GM18951 (cell line): Measurements from ENCODE around the gene ANKRD13C.
"Not testable (repeated sequence)": the region's sequence is repeated elsewhere in the genome, so short reads cannot be mapped to it uniquely, and the experiment has no call there.

ENCODE experiments used
- POLR2A ChIP-seq: IDR thresholded peaks from 4 replicates; pipeline ENCODE4 v1.6.1; 2011; ENCODE audit warnings: mild to moderate bottlenecking; ENCODE audit not compliant: insufficient read length, insufficient read depth; ENCODE audit errors: extremely low read depth
- in situ Hi-C: fragments of 300-500 bp; cut with MboI; formaldehyde crosslinking; loops from one replicate; pipeline ENCODE4 v1.12.0; 2022; ENCODE audit warnings: low sequenced_read_pairs, mixed read lengths, inconsistent platforms; ENCODE audit not compliant: unreplicated experiment

ANKRD13C gene

GRCh38 chr1:70353044-70353443 is 1.5 kb downstream of the ANKRD13C start:
- in situ Hi-C loops = no loop called here
- no peak for TF ChIP-seq POLR2A

GRCh38 chr1:70349799-70350198 is 4.7 kb downstream of the ANKRD13C start:
- in situ Hi-C loops = not testable (repeated sequence)

GRCh38 chr1:70348399-70349165 is 5.9 kb downstream of the ANKRD13C start:
- in situ Hi-C loops = no loop called here
- TF ChIP-seq POLR2A = no peak

- in situ Hi-C loops = not testable (repeated sequence)
These were observed 14.9 kb downstream of the ANKRD13C start for GRCh38 chr1:70339644-70340043.

GRCh38 chr1:70336050-70336449 is 18.5 kb downstream of the ANKRD13C start:
- in situ Hi-C loops = no loop called here
- TF ChIP-seq POLR2A = no peak

GRCh38 chr1:70334436-70334835 is 20.1 kb downstream of the ANKRD13C start:
- TF ChIP-seq POLR2A = no peak
- in situ Hi-C loops = no loop called here

- no peak for TF ChIP-seq POLR2A
- in situ Hi-C loops = no loop called here
These were observed 21.3 kb downstream of the ANKRD13C start for GRCh38 chr1:70333245-70333644.

- in situ Hi-C loops = no loop called here
- TF ChIP-seq POLR2A = no peak
These were observed 22.6 kb downstream of the ANKRD13C start for GRCh38 chr1:70331962-70332361.

GRCh38 chr1:70327306-70328076 is 27.0 kb downstream of the ANKRD13C start:
- no peak for TF ChIP-seq POLR2A
- in situ Hi-C loops = no loop called here

GRCh38 chr1:70324683-70325082 is 29.8 kb downstream of the ANKRD13C start:
- no peak for TF ChIP-seq POLR2A
- in situ Hi-C loops = no loop called here

GRCh38 chr1:70319750-70320149 is 34.8 kb downstream of the ANKRD13C start:
- TF ChIP-seq POLR2A = no peak
- in situ Hi-C loops = no loop called here

GRCh38 chr1:70318191-70318590 is 36.3 kb downstream of the ANKRD13C start:
- in situ Hi-C loops = no loop called here
- TF ChIP-seq POLR2A = no peak

GRCh38 chr1:70317087-70317486 is 37.4 kb downstream of the ANKRD13C start:
- no peak for TF ChIP-seq POLR2A
- in situ Hi-C loops = no loop called here

GRCh38 chr1:70315782-70316181 is 38.7 kb downstream of the ANKRD13C start:
- TF ChIP-seq POLR2A = no peak
- in situ Hi-C loops = no loop called here
